Peyer's patch (tissue), 4 donors: ENCODE data around the gene MCTP2.

Source experiments
- POLR2A ChIP-seq, 2 donors: fragments of 450-650 bp; IDR thresholded peaks; one replicate each; pipeline ENCODE4 v1.5.1; 2017; ENCODE audit warnings: antibody characterized with exemption in 2 of 2, mild to moderate bottlenecking in 2 of 2, moderate library complexity in 2 of 2
- TF ChIP-seq, protein P1 (sequence below), 6 experiments: fragments of 450-650 bp in 4 of 6; fragments of 200-600 bp in 2 of 6; sonication (generic) in 1 of 6; IDR thresholded peaks; one replicate each; pipeline ENCODE4 v1.5.1; 2017 to 2019; ENCODE audit warnings: antibody characterized with exemption in 6 of 6, mild to moderate bottlenecking in 3 of 6, moderate library complexity in 1 of 6

DNA sequence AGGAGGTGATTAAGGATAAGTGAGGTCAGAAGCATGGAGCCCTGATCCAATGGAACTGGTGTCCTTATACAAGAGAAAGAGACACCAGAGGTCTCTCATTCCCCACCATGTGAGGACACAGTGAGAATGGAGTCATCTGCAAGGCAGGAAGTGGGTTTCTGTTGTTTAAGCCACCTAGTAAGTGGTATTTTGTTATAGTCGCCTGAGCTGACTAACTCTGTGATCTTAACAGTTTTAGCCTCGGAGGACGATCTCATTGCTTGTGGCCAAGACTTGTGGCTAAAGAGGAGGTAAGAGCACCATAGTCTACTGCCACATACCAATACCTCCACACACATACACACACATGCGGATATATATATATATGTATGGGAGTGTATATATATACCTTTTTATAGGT is 73.8 kb downstream of the MCTP2 start:
- TF ChIP-seq, protein P1, sequence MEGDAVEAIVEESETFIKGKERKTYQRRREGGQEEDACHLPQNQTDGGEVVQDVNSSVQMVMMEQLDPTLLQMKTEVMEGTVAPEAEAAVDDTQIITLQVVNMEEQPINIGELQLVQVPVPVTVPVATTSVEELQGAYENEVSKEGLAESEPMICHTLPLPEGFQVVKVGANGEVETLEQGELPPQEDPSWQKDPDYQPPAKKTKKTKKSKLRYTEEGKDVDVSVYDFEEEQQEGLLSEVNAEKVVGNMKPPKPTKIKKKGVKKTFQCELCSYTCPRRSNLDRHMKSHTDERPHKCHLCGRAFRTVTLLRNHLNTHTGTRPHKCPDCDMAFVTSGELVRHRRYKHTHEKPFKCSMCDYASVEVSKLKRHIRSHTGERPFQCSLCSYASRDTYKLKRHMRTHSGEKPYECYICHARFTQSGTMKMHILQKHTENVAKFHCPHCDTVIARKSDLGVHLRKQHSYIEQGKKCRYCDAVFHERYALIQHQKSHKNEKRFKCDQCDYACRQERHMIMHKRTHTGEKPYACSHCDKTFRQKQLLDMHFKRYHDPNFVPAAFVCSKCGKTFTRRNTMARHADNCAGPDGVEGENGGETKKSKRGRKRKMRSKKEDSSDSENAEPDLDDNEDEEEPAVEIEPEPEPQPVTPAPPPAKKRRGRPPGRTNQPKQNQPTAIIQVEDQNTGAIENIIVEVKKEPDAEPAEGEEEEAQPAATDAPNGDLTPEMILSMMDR (IDR thresholded peaks at IDR 0.05): no peak
- no peak for TF ChIP-seq POLR2A (IDR thresholded peaks at IDR 0.05)
